T-helper 1 cell treated with Interleukin-12 subunit alpha and Interleukin-12 subunit beta and Interleukin-4 antibody, amounts not matched to agents 30 μg/mL and 1 μg/mL, for 36 hours (primary cell): ENCODE measurements around the gene TARDBP.
A peak's percentile ranks its signal among the peaks of the same experiment; 100 is the strongest.
"Not testable (repeated sequence)": the region's sequence is repeated elsewhere in the genome, so short reads cannot be mapped to it uniquely, and the experiment has no call there.

ENCODE experiments used
- H3K27ac Mint-ChIP-seq: one replicate; pipeline ENCODE4 v1.8.0; 2021; ENCODE audit warnings: mild to moderate bottlenecking, mixed read lengths
- H3K27me3 Mint-ChIP-seq: one replicate; pipeline ENCODE4 v1.8.0; 2021; ENCODE audit warnings: low read depth, mixed read lengths
- H3K36me3 Mint-ChIP-seq: one replicate; pipeline ENCODE4 v1.8.0; 2021; ENCODE audit warnings: low read depth, mixed read lengths
- H3K4me1 Mint-ChIP-seq: one replicate; pipeline ENCODE4 v1.8.0; 2021; ENCODE audit warnings: low read depth, mixed read lengths
- H3K4me3 Mint-ChIP-seq: one replicate; pipeline ENCODE4 v1.8.0; 2021; ENCODE audit warnings: mild to moderate bottlenecking, moderate library complexity, mixed read lengths
- H3K9me3 Mint-ChIP-seq: one replicate; pipeline ENCODE4 v1.8.0; 2021; ENCODE audit warnings: mixed read lengths

TARDBP gene

GRCh38 chr1:11055676-11056075 is 43.2 kb downstream of the TARDBP start:
- Mint-ChIP-seq H3K4me1 (peaks cover 11% of the 10 kb centered on the region), H3K9me3 (no peaks in the 10 kb centered on the region), H3K36me3 (peaks cover 8% of the 10 kb centered on the region), H3K27ac (no peak overlapping the region), H3K4me3 (no peak overlapping the region), H3K27me3 (no peaks in the 10 kb centered on the region)

GRCh38 chr1:11056504-11056903 is 44.0 kb downstream of the TARDBP start:
- H3K36me3 Mint-ChIP-seq: peaks cover 10% of the 10 kb centered on the region
- H3K27ac Mint-ChIP-seq: no peak overlapping the region
- peaks cover 16% of the 10 kb centered on the region for H3K4me1 Mint-ChIP-seq
- no peak overlapping the region for H3K4me3 Mint-ChIP-seq
- H3K9me3 Mint-ChIP-seq: no peaks in the 10 kb centered on the region
- H3K27me3 Mint-ChIP-seq: no peaks in the 10 kb centered on the region

- Mint-ChIP-seq H3K27me3 (no peaks in the 10 kb centered on the region), H3K36me3 (peaks cover 12% of the 10 kb centered on the region), H3K4me3 (no peak overlapping the region), H3K27ac (no peak overlapping the region), H3K9me3 (no peaks in the 10 kb centered on the region), H3K4me1 (peaks cover 21% of the 10 kb centered on the region)
These were observed 45.0 kb downstream of the TARDBP start for GRCh38 chr1:11057477-11057876.

- peak overlapping the region; percentile 34 for H3K4me3 Mint-ChIP-seq
- peaks cover 25% of the 10 kb centered on the region for H3K4me1 Mint-ChIP-seq
- peaks cover 12% of the 10 kb centered on the region for H3K36me3 Mint-ChIP-seq
- H3K9me3 Mint-ChIP-seq: no peaks in the 10 kb centered on the region
- H3K27me3 Mint-ChIP-seq: no peaks in the 10 kb centered on the region
- no peak overlapping the region for H3K27ac Mint-ChIP-seq
These were observed 45.6 kb downstream of the TARDBP start for GRCh38 chr1:11058026-11058425.

GRCh38 chr1:11058595-11059154 is 46.2 kb downstream of the TARDBP start:
- Mint-ChIP-seq H3K27me3 (no peaks in the 10 kb centered on the region), H3K4me3 (peak overlapping the region; percentile 97), H3K27ac (peak overlapping the region; percentile 85), H3K9me3 (no peaks in the 10 kb centered on the region), H3K4me1 (peaks cover 31% of the 10 kb centered on the region), H3K36me3 (peaks cover 12% of the 10 kb centered on the region)

GRCh38 chr1:11059155-11059967 is 46.9 kb downstream of the TARDBP start:
- Mint-ChIP-seq H3K36me3 (peaks cover 12% of the 10 kb centered on the region), H3K27me3 (no peaks in the 10 kb centered on the region), H3K4me3 (peak overlapping the region; percentile 97), H3K9me3 (no peaks in the 10 kb centered on the region), H3K4me1 (peaks cover 31% of the 10 kb centered on the region), H3K27ac (peak overlapping the region; percentile 85)

- peaks cover 16% of the 10 kb centered on the region for H3K36me3 Mint-ChIP-seq
These were observed 47.7 kb downstream of the TARDBP start, which contains the start of gene SRM for GRCh38 chr1:11059968-11060830. Gene SRM, minus strand, starts transcription at chr1:11060018. Its CDS starts 75 bp downstream, at chr1:11059943.

GRCh38 chr1:11061652-11062365 is 49.4 kb downstream of the TARDBP start:
- H3K27me3 Mint-ChIP-seq: no peaks in the 10 kb centered on the region
- peaks cover 25% of the 10 kb centered on the region for H3K36me3 Mint-ChIP-seq
- no peak overlapping the region for H3K27ac Mint-ChIP-seq
- H3K4me1 Mint-ChIP-seq: peaks cover 31% of the 10 kb centered on the region
- H3K4me3 Mint-ChIP-seq: no peak overlapping the region
- H3K9me3 Mint-ChIP-seq: no peaks in the 10 kb centered on the region

More at GRCh38 chr1:11059968-11060830, 47.7 kb downstream of the TARDBP start, which contains the start of gene SRM:
- Mint-ChIP-seq H3K27ac (peak within 1 kb of the TSS; percentile 85), H3K9me3 (no peaks in the 10 kb centered on the region), H3K4me1 (peaks cover 31% of the 10 kb centered on the region), H3K4me3 (peak within 1 kb of the TSS; percentile 97), H3K27me3 (no peaks in the 10 kb centered on the region)

GRCh38 chr1:11062965-11063401 is 50.5 kb downstream of the TARDBP start:
- Mint-ChIP-seq H3K27ac (peak overlapping the region; percentile 23), H3K4me1 (peaks cover 31% of the 10 kb centered on the region), H3K36me3 (peaks cover 22% of the 10 kb centered on the region), H3K4me3 (peak overlapping the region; percentile 36), H3K9me3 (no peaks in the 10 kb centered on the region), H3K27me3 (no peaks in the 10 kb centered on the region)

- H3K27me3 Mint-ChIP-seq, H3K9me3 Mint-ChIP-seq, H3K4me3 Mint-ChIP-seq, H3K27ac Mint-ChIP-seq: not testable (repeated sequence)
- peaks cover 28% of the 10 kb centered on the region for H3K36me3 Mint-ChIP-seq
- H3K4me1 Mint-ChIP-seq: peaks cover 28% of the 10 kb centered on the region
These were observed 51.6 kb downstream of the TARDBP start for GRCh38 chr1:11063937-11064537.

- Mint-ChIP-seq H3K27me3 (no peaks in the 10 kb centered on the region), H3K4me1 (peaks cover 25% of the 10 kb centered on the region), H3K4me3 (no peak overlapping the region), H3K36me3 (peaks cover 35% of the 10 kb centered on the region), H3K9me3 (no peaks in the 10 kb centered on the region), H3K27ac (no peak overlapping the region)
These were observed 52.5 kb downstream of the TARDBP start for GRCh38 chr1:11064942-11065341.

- H3K36me3 Mint-ChIP-seq: peaks cover 40% of the 10 kb centered on the region
- no peak overlapping the region for H3K27ac Mint-ChIP-seq
- H3K4me3 Mint-ChIP-seq: no peak overlapping the region
- H3K4me1 Mint-ChIP-seq: peaks cover 22% of the 10 kb centered on the region
- H3K27me3 Mint-ChIP-seq: no peaks in the 10 kb centered on the region
- no peaks in the 10 kb centered on the region for H3K9me3 Mint-ChIP-seq
These were observed 53.3 kb downstream of the TARDBP start for GRCh38 chr1:11065796-11066195.

GRCh38 chr1:11067716-11068599 is 55.5 kb downstream of the TARDBP start:
- Mint-ChIP-seq H3K4me3 (no peak overlapping the region), H3K27ac (no peak overlapping the region), H3K9me3 (no peaks in the 10 kb centered on the region), H3K27me3 (no peaks in the 10 kb centered on the region), H3K4me1 (peaks cover 11% of the 10 kb centered on the region), H3K36me3 (peaks cover 51% of the 10 kb centered on the region)
